GM19023 (cell line): Measurements from ENCODE around the gene IFNK.

Experiments used
- ATAC-seq: cut with Tn5 transposase; IDR thresholded peaks from one replicate; pipeline ENCODE4 v1.9.1; 2021; ENCODE audit warnings: mild to moderate bottlenecking, moderate library complexity; ENCODE audit not compliant: unreplicated experiment

Gene IFNK

DNA sequence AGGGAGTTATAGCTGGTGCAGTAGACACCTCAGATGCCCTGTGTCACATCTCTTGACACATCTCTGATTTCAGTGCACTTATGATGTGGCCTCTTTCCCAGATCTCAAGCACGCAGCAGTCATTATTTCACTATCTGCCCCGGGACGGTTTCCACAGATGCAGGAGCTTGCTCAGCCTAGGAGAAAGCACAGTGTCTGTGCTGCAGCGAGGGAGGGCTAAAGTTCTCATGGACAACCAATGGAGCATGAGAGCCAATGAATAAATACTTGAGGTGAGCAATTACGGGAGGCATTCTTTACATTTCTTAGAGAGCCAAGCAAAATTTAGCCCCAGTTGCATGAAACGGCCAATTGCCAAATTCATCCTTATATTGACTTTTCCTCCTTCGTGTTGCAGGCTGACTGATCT, 12.9 kb downstream of the IFNK start:
- ATAC-seq: no peak

DNA sequence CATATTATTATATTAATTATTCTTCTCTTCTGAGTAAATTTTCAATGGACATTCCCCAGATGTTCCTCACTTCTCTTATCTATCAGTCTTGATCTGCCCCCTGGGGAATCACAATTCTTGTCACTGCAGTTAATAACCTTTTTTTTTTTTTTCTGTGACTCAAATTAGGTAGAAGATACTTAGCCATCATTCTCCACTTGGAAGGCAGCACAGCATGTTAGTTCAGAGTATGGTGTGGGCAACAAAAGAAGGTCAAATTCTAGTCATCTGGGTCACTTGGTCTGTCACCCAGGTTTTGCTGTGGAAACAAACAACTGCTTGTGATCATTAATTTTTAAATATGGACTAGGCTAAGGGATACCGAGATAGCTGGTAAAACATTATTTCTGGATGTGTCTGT, 13.7 kb downstream of the IFNK start:
- ATAC-seq: no peak

DNA sequence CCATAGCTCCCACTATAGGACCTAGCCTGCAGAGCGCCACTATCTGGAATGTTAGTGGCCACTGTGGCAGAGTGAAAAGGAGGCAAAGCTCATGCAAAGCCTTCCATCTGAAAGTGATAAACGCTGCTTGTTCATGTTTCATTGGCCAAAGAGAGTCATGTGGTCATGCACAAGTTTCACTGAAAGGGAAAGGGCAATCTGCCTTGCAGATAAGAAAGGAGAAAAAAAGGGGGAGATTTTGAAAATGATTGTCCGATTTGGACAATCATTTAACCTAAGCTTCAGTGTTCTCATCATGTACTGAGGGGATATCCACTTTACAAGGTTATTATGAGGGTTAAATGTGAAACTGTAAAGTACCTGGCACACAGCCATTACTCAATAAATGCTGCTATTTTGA, 14.6 kb downstream of the IFNK start:
- ATAC-seq: peak; percentile 47

DNA sequence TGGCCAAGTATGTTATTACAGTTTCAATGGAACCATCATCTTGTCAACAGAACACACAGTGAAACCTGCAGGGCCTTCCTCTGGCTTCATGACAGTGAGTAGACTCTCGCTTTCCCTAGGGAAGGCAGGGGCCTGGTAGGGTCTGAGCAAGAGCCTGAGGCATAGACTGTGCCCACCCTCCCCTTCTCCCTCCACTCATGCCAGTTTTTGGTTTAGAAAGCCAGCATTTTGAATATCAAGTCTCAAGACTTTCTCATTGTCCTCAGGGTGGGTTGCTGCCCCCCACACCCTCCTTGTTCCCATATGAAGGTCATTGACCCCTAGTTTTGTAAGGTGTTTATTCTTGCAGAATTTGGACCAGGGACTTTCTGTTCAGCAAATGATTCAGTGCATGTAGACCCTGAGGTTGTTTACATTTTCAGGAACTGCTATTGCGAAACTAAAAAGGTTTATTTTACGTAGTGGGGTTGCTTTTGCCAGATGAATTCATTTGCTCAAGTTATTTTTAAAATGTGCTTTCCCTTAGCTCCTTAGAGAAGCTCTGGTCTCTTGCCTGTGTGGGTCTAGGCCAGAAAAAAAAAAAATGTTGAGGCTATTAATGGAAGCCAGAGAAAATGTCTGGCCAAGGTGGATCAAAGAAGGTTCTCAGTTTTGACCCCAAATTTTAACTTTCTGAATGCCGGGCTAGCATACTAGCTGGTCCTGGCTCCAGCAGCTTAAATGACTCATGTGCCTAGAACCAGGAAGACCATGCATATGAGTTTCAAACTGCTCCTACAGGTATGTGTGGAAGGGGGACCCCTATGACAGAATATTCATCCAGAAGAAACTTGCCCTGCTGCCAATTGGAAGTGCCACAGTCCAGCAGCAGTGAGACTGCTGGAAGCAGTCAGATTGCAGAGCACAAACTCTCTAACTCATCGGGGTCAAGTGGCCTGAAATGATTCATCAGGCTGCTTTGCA, 15.7 kb downstream of the IFNK start:
- peak; percentile 52 for ATAC-seq

DNA sequence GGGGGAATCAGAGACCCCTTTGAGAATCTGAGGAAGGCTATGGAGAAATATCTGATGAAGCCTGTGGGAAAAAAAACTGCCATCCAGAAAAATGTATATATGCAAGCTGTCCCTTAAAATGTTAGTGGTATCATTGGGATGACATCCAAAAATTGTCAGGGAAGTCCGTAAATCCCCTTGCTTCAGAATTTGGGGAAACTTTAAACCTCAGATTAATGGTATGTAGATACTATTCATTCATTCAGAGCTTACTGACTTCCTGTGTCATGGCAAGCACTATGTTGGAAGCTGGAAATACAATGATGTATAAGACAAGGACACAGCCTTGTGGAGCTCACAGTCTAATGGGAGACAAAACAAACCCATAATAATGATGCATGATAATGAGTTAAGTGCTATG, 16.4 kb downstream of the IFNK start:
- ATAC-seq: no peak

DNA sequence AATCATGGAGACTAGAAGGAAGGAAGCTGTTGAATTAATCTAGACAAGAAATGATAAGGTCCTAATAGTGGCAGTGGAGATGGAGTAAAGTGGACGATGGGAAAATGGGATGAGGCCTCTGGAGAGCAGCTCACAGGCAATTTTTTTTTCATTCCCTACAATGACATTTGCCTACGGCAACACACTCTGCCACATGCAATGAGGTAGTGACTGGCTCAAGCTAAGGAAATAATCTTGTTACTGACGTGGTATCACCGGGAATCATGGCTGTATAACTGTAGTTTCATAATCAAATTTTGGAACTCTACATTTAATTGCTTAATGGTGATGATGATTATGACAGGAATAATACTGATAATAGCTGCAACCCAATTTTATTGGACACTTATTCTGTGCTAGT, 17.6 kb downstream of the IFNK start:
- no peak for ATAC-seq

DNA sequence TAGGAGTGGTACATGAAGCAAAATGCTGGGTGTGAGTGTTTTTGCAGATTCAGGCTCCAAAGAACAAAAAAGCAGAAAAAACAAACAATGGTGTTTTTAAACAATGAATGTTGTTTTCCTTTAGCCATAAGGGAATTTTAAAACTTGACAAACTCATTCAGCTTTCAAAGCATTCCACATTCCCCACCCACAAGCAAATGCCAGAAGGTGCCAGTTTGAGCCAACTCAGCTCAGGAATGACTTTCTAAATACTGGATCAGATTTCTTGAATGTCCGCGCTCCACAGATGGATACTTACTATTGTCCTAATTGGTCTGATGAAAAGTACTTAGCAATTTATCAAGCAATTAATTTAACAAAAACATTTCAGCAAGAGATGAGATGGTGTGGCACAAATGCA, 18.4 kb downstream of the IFNK start:
- ATAC-seq: no peak

DNA sequence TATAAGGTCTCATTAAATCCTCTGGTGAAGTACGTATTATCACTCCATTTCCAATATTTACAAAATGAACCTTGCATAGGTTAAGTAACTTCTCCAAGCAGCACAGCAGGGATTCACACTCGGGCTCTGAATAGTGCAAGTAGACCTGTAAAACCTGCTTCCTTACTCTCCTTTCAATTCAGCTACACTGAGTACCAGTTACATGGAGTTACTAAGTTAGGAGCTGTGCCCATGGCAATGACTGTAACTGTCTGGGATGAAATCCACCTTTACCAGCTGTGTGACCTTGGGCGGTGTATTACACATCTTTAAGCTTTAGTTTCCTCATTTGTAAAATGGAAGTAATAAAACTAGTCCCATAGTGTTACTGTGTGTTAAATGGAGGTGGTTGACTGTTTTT, 21.4 kb downstream of the IFNK start:
- no peak for ATAC-seq

DNA sequence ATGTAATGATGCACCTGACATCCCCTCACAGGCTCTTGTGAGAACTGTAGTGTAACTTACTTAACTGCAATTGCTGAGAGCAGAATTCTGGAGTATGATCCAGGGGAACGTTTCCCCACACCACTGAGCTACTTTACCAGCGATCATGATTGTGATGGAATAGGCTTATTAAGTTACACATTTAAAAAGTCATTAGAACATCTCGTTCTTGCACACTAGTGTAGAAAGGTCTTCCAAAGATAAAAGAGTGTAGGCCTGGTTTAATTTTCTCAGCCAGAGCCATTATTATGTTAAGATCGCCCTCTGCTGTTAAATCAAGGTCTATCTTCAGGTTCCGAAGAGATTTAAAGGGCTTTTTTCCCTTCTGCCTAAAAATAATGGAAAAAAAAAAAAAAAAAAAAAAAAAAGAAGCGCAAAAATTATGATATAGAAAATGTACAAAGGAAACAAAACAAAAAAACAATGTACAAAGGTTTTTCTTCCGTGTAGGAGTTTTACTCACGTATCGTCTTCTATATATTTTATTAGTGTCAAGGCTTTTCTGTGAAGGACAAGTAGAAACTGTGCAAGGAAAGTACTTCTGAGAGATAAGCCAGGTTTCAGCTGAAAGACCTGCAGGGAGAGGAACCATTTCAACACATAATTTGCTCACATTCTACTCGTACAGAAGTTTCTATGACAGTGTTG, 24.1 kb downstream of the IFNK start:
- no peak for ATAC-seq

DNA sequence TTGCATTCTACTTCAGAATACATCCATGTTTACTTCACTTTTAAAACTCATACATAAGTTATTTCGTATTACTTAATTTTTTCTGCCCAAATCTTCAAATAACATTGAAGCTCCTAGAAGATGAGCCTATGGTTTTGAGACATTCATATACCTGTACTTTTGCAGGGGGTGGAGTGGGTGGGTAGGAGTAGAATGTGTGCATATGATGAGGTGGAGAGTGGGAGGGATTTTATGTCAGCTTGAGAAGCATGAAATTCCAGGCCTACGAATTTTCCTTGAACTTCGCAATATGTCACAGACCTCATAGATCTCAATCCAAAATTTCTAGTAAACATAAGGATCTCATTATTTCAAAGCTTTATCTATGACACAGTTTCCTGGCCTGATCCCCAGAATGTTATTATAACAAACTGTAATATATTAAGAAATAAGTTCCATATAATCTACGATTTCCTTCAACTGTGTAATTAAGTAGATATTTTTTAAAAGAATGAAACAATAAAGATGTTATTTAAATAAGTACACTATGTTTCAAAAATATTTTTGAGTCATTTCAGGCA, 25.2 kb downstream of the IFNK start:
- no peak for ATAC-seq

DNA sequence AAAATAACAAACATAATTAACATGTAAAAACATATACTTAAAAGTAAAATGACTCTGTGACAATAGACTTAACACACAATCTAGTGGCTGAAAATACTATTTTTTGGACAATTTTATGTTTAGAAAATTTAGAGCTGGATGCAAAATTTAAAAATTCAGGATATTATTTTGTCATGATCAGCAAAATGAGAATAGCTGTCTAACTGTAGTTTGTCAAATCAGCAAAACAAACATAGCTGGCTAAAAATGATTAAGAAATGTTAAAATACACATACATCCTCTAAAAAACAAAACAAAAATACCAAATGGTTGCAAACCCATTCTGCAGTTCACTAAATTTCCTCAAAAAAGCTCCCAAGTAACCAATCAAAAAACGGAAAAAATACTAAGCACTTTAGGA, 30.6 kb downstream of the IFNK start:
- ATAC-seq: no peak

DNA sequence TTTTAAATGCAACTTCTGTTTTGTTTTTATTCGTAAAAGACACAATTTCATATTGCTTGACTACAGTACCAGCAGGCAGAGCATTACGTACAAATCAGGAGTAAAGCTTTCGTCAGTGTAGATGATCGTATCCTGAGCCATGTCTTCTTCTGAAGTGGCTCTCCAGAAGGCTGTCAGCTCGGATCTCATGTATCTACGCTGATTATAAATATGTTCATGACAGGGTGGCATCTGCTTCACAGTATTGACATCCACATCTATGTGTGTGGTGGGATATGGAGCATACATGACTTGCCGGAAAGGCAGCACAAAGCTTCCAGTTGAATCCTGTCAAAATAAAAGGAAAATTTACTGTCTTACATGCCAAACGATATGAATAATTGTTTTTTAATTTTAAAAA, 32.4 kb downstream of the IFNK start:
- ATAC-seq: no peak

DNA sequence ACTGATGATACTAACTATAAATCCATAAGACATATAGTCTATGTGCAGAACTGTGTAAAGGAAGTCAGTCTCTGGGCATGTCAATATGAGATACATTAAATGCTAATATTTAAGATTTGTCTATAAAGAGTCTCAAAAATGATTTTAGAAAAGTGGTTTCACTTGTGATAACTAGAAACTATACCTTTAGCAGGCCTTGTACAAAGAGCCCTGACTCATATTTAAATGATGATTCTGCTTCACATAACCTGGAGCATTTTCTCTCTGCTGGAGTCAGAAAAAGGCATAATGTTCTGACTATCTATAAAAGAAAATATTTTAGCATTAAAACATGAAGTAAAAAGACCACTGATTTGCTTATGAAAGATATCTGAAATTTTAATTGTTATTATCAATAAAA, 34.2 kb downstream of the IFNK start:
- ATAC-seq: no peak

DNA sequence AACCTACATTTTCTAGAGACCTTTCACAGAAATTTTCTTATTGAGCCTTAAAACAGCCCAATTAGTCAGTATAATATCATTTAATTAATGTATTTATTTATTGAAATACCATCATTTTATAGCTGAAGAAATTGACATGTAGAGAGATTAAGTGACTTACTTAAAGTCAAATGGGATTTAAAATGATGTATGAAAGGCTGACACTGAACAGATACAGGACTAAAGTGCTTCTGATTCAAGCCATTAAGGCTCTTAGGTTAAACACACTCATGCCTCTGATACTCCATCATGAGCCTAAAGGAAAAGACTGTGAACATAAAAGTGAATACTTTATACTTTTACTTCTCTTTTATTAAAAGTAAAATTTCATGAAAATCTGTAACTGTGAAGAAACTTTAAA, 36.4 kb downstream of the IFNK start:
- no peak for ATAC-seq

DNA sequence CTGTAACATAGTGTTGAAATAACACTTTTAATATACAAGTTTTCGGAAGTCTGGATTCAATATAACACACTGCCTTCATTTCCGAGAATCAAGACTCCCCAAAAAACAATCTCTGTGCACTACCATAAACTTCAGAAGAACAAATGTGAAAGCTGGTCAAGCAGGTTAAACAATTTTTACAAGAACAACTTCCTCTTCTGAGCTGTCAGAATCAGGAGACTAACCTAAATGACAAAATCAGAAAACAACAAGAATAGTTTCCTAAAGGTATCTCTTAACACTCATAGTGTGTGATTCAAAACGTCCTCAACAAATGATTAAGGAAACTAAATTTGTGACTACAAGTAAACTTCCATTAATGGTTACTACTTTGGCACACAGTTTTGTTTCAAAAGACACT, 37.6 kb downstream of the IFNK start:
- ATAC-seq: no peak

DNA sequence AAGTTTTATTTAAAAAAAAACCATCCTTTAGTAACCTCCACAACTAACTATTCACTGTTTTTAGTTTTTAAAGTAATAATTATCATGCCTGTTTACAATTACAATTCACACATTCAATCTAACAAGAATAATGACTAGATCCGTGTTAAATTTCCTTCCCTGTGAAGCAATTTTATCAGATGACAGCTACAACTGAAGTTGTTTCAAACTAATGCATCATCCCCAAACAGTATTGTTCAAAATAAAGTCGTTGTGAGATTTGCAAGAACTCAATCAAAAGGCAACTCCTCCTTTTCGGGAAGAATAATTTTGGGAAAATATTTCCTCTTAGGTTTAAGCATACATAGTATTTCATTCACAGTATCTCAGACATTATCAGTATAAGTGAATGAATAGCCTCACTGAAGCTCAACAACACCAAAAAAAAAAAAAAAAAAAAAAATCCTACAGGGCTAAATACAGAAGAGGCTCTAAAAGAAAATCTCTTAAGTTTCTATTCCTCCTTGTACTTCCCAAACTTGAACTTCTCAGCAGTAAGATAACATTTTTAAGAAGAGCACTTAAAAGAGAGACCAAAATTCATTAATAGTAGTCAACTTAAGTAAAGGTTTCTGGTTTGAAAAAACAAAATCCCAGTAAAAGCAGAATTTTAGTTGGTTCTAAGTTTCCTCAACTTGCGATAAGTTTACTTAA, 39.8 kb downstream of the IFNK start:
- ATAC-seq: no peak

DNA sequence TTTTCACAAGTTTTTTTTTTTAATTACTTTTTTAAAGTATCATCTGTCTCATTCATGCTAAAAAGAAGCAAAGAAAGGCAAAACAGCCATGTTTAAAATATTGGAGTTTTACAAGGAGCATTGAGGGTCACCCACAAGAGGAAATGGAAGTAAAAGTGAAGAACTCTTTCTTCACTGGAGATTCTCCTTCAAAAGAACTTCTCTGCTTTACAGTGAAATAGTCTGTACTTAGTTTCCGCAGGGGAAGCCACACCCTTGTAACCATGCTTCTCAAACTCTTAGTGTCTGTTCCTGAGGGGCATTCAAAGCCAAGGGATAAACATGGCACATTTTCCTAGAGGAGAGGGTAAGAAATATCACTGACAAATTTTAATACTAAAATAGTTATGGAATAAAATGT, 40.6 kb downstream of the IFNK start:
- ATAC-seq: no peak

DNA sequence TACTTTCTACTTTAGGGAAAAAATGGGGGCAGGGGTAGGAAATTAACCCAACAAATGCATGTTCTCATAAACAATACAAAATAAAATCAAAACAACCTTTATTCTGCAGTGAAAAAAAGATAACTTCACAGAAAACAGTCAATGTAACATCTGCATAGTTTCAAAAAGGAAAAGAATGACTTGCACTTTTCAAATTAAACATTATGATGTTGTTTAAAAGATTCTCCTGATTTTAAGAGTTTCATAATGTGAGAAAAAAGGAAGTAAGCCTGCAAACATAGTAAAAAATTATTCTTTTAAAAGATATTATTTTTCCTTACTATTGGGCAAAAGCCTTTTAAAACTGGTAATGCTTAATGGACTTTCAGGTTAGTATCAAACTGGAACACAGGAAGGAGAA, 41.6 kb downstream of the IFNK start:
- no peak for ATAC-seq

DNA sequence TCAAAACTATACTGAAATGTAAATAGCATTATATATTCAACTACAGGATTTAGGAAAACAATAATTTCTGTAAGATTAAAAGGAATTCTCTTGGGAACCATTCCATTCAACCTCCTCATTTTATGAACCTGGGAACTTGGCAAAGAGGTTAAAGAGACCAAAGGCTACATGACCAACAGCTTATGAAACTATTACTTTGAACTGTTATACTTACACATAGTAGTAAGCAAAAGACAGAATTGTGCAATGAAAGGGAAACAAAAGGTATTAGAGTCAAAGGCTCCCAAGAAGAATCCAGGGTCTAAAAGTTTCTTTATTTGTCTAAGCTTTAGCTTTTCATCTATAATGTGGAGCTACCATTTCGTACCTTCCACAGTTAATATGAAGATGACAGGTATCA, 42.0 kb downstream of the IFNK start:
- ATAC-seq: no peak

DNA sequence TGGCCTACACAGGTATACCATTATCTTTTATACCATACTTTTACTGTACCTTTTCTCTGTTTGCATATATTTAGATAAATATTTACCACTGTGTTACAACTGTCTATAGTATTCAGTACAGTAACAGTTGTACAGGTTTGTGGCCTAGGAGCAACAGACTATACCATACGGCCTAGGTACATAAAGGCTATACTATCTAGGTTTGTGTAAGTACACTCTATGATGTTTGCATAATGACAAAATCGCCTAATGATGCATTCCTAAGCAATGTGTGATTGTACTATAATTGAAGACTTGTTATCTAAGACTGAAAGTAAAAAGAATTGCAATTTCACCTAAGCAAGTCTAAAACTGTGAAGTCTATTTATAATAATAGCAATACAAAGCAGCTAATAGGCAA, 45.3 kb downstream of the IFNK start:
- no peak for ATAC-seq

DNA sequence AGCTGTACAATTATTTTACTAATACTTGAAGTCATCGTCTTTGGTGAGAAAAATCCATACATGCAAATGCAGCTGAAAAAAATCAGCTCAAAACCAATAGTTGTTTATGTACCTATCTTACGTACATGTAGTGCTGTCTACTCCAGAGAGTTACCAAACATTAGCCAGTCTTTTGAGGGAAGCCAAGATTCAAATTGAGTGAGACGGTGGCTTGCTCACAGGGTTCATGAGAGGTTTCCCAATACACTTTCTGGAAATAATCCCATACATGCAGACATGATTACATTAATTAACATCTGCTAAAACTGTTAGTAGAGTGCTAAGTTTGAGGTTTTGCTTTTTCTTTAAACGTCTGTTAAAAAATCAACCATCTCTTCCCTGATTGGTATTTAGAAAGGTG, 46.9 kb downstream of the IFNK start:
- no peak for ATAC-seq
